ENCODE measurements around the gene C8G.

- TF ChIP-seq CTCF (IDR thresholded peaks at IDR 0.05; ENCODE audit: borderline replicate concordance, extremely low read depth, low read length, poor library complexity, severe bottlenecking) (no peak), EZH2 (IDR thresholded peaks at IDR 0.05; ENCODE audit: borderline replicate concordance, low read depth, low read length, severe bottlenecking) (no peak)
Measured at GRCh38 chr9:136916330-136917184, 28.5 kb upstream of the C8G start.
